Loucy (cell line): Measurements from ENCODE around the gene OR51B2.
"Not testable (repeated sequence)": the region's sequence is repeated elsewhere in the genome, so short reads cannot be mapped to it uniquely, and the experiment has no call there.

Experiments
- H2AFZ ChIP-seq: fragments of 200-600 bp; sonication (generic); 2 replicates; pipeline ENCODE4 v1.6.0; 2016; ENCODE audit warnings: antibody characterized with exemption, mild to moderate bottlenecking, low read length, moderate library complexity
- H3F3A ChIP-seq: fragments of 200-600 bp; 2 replicates; pipeline ENCODE4 v1.6.0; 2016; ENCODE audit warnings: antibody characterized with exemption, low read depth, mild to moderate bottlenecking
- H3K27me3 ChIP-seq: fragments of 200-600 bp; sonication (generic); 2 replicates; pipeline ENCODE4 v1.6.1; 2014; ENCODE audit warnings: low read length, mild to moderate bottlenecking; ENCODE audit not compliant: insufficient read depth, poor library complexity, severe bottlenecking
- H3K36me3 ChIP-seq: fragments of 200-600 bp; sonication (generic); 2 replicates; pipeline ENCODE4 v1.6.1; 2016; ENCODE audit warnings: low read length; ENCODE audit not compliant: insufficient read depth
- H3K4me1 ChIP-seq: fragments of 200-600 bp; sonication (generic); 2 replicates; pipeline ENCODE4 v1.5.1; 2014; ENCODE audit warnings: low read length, mild to moderate bottlenecking; ENCODE audit not compliant: insufficient read depth, poor library complexity, severe bottlenecking
- H3K4me2 ChIP-seq: fragments of 200-600 bp; sonication (generic); 2 replicates; pipeline ENCODE4 v1.6.0; 2014; ENCODE audit warnings: antibody characterized with exemption, low read length, low read depth, mild to moderate bottlenecking; ENCODE audit not compliant: poor library complexity, severe bottlenecking
- H3K4me3 ChIP-seq: fragments of 200-600 bp; sonication (generic); 2 replicates; pipeline ENCODE4 v1.5.1; 2014; ENCODE audit warnings: low read length, mild to moderate bottlenecking, mixed read lengths; ENCODE audit not compliant: poor library complexity, severe bottlenecking
- H3K79me2 ChIP-seq: fragments of 200-600 bp; sonication (generic); 2 replicates; pipeline ENCODE4 v1.6.1; 2014; ENCODE audit warnings: low read length; ENCODE audit not compliant: insufficient read depth
- H3K9ac ChIP-seq: fragments of 200-600 bp; sonication (generic); 2 replicates; pipeline ENCODE4 v1.6.0; 2014; ENCODE audit warnings: mild to moderate bottlenecking, low read depth, low read length, moderate library complexity; ENCODE audit not compliant: poor library complexity, severe bottlenecking
- H3K9me2 ChIP-seq: fragments of 200-600 bp; sonication (generic); replicated peaks from 2 replicates; pipeline ENCODE4 v1.6.1; 2016; ENCODE audit warnings: low read depth, low read length, mixed read lengths
- H3K9me3 ChIP-seq: fragments of 200-600 bp; sonication (generic); 2 replicates; pipeline ENCODE4 v1.6.1; 2014; ENCODE audit warnings: mild to moderate bottlenecking, antibody characterized with exemption, low read length, low read depth; ENCODE audit not compliant: insufficient read depth
- H4K20me1 ChIP-seq: fragments of 200-600 bp; sonication (generic); 2 replicates; pipeline ENCODE4 v1.6.0; 2014; ENCODE audit warnings: antibody characterized with exemption, low read length, mild to moderate bottlenecking; ENCODE audit not compliant: insufficient read depth, poor library complexity, severe bottlenecking
- CTCF ChIP-seq: fragments of 200-600 bp; sonication (generic); conservative IDR thresholded peaks from 2 replicates; pipeline ENCODE4 v1.5.1; 2014; ENCODE audit warnings: mild to moderate bottlenecking, antibody characterized with exemption, low read length
- EZH2phosphoT487 ChIP-seq: fragments of 200-600 bp; IDR thresholded peaks from 2 replicates; pipeline ENCODE4 v1.6.1; 2018; ENCODE audit warnings: antibody characterized with exemption, mild to moderate bottlenecking, moderate library complexity, borderline replicate concordance

Gene OR51B2

DNA sequence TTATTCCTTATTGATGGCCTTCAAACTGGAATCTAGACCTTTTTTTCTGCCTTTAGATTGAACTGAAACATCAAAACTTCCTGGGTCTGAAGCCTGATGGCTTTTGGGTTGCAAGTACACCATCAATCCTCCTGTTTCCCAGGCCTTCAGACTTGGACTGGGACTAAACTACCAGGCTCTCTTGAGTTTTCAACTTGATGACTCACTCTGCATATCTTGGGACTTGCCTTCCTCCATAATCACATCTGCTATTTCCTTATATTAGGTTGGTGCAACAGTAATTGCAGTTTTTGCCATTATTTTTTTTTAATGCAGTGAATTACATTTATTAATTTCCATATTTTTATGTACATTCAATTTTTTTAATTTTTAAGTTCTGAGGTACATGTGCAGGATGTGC lies 12.2 kb upstream of the OR51B2 start:
- Histone ChIP-seq H3K36me3 (no peaks in the 10 kb centered on the region), H3K79me2 (no peaks in the 10 kb centered on the region), H3F3A (no peaks in the 10 kb centered on the region), H4K20me1 (no peaks in the 10 kb centered on the region), H3K4me3 (no peak overlapping the region), H3K4me1 (no peaks in the 10 kb centered on the region), H3K4me2 (no peak overlapping the region), H3K9me2 (no peaks in the 10 kb centered on the region), H3K9me3 (no peaks in the 10 kb centered on the region), H2AFZ (no peak overlapping the region), H3K9ac (no peak overlapping the region), H3K27me3 (no peaks in the 10 kb centered on the region)
- TF ChIP-seq EZH2phosphoT487 (no peak), CTCF (no peak)

DNA sequence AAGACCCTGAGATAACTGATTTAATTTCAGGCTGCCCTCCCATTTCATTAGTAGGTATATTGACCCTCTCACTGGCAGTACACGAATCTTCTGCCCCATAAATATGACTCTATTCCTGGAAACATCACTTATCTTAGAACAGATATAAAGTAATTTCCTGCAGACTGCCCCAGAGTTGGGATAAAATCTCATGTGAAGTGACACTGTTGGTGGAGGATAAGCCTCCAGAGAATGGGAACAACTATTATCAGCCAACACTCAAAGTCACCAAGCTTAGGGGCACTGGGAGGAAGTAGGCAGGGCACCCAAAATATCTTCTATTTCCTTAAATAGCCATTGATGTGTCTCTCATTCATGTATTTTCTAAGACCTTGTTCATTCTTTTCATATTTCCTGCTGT lies 11.1 kb upstream of the OR51B2 start:
- H3K4me1 ChIP-seq = no peaks in the 10 kb centered on the region
- H3K36me3 ChIP-seq = no peaks in the 10 kb centered on the region
- no peak overlapping the region for H3K9ac ChIP-seq
- H3F3A ChIP-seq = no peaks in the 10 kb centered on the region
- no peak overlapping the region for H2AFZ ChIP-seq
- H3K4me2 ChIP-seq = no peak overlapping the region
- H3K27me3 ChIP-seq = no peaks in the 10 kb centered on the region
- H3K9me3 ChIP-seq = no peaks in the 10 kb centered on the region
- H3K4me3 ChIP-seq = no peak overlapping the region
- H3K9me2 ChIP-seq = no peaks in the 10 kb centered on the region
- no peak for TF ChIP-seq EZH2phosphoT487
- TF ChIP-seq CTCF = no peak
- H3K79me2 ChIP-seq = no peaks in the 10 kb centered on the region
- H4K20me1 ChIP-seq = no peaks in the 10 kb centered on the region

DNA sequence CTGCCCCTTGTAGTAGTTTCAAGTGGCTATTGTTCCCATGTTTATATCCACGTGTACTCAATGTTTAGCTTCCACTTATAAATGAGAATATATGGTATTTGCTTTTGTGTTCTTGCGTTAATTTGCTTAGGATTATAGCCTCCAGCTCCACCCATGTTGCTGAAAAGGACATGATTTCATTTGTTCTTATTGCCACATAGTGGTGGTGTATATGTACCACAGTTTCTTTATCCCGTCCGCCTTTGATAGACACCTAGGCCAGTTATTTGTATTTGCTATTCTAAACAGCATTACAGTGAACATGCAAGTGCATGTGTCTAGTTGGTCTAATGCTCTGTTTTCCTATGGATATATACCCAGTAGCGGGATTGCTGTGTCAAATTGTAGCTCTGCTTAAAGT lies 6.8 kb downstream of the OR51B2 start:
- Histone ChIP-seq H3K9ac (no peak overlapping the region), H3K27me3 (no peaks in the 10 kb centered on the region), H2AFZ (no peak overlapping the region), H4K20me1 (no peaks in the 10 kb centered on the region), H3K79me2 (no peaks in the 10 kb centered on the region), H3K4me2 (no peak overlapping the region), H3K4me3 (no peak overlapping the region), H3K36me3 (no peaks in the 10 kb centered on the region), H3K9me2 (no peaks in the 10 kb centered on the region), H3K4me1 (no peaks in the 10 kb centered on the region), H3F3A (no peaks in the 10 kb centered on the region), H3K9me3 (no peaks in the 10 kb centered on the region)
- TF ChIP-seq EZH2phosphoT487 (no peak), CTCF (no peak)

DNA sequence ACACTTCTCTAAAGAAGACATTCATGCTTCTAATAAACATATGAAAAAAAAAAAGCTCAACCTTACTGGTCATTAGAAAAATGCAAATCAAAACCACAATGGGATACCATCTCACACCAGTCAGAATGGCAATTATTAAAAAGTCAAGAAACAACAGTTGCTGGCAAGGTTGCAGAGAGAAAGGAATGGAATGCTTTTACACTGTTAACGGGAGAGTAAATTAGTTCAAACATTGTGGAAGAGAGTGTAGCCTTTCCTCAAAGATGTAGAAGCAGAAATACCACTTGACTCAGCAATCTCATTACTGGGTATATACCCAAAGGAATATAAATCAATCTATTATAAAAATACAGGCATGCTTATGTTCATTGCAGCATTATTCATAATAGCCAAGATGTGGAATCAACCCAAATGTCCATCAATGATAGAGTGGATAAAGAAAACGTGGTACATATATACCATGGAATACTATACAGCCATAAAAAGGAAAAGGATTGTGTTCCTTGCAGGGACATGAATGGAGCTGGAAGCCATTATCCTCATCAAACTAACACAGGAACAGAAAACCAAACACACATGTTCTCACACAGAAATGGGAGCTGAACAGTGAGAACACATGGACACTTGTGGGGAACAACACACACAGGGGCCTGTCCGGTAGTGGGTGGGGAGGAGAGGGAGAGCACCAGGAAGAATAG lies 10.6 kb downstream of the OR51B2 start:
- H2AFZ ChIP-seq, H3K36me3 ChIP-seq, H3K9me2 ChIP-seq, H3K79me2 ChIP-seq, H3K4me1 ChIP-seq, H3K4me2 ChIP-seq, H4K20me1 ChIP-seq, H3K27me3 ChIP-seq, H3K9ac ChIP-seq, H3K4me3 ChIP-seq, H3F3A ChIP-seq, H3K9me3 ChIP-seq: not testable (repeated sequence)
